BJ (cell line): ENCODE results near the gene ZNF23. TPM values are rescaled to one million over a fixed set of nuclear protein-coding genes. Genes with fewer than 3 reads are reported as not detected.

Source experiments
- CTCF ChIA-PET: fragments of 350-600 bp; formaldehyde crosslinking; extraction: SDS; loops from one replicate; lab custom pipeline; 2021; ENCODE audit warnings: antibody characterized with exemption, inconsistent platforms; lab: Yijun Ruan, JAX
- POLR2A ChIA-PET: fragments of 300-600 bp; sonication (Branson Sonifier 250); formaldehyde crosslinking; extraction: SDS; loops from one replicate; lab custom pipeline; 2021; ENCODE audit warnings: antibody characterized with exemption; lab: Charles Lee
- DNase-seq: peaks from one replicate; pipeline ENCODE4 v3.0.0-alpha.2; 2011; ENCODE audit warnings: low read depth
- H3K27me3 ChIP-seq: 2 replicates; pipeline ENCODE4 v1.6.0; 2011; ENCODE audit warnings: low read length; ENCODE audit not compliant: control insufficient read depth, insufficient read depth
- H3K36me3 ChIP-seq: 2 replicates; pipeline ENCODE4 v1.5.1; 2011; ENCODE audit warnings: low read length; ENCODE audit not compliant: control insufficient read depth, insufficient read depth
- H3K4me3 ChIP-seq: 2 replicates; pipeline ENCODE4 v1.5.1; 2011; ENCODE audit warnings: low read depth, mild to moderate bottlenecking, control low read depth, low read length
- CTCF ChIP-seq: IDR thresholded peaks from 2 replicates; pipeline ENCODE4 v1.5.1; 2011; ENCODE audit warnings: low read depth, mild to moderate bottlenecking, control low read depth, inconsistent platforms, low read length, moderate library complexity; ENCODE audit not compliant: insufficient read depth
- polyA plus RNA-seq: library from polyadenylated mRNA; depleted of rRNA; stranded (reverse); fragments of >200 nt; gene quantifications from 2 replicates; pipeline ENCODE4 v1.2.3, GENCODE V29; 2011

Gene ZNF23
- polyA plus RNA-seq, 1 experiment: 11.8 TPM

GRCh38 chr16:71426069-71426879 lies 35.8 kb downstream of the ZNF23 start:
- no peak for DNase-seq
- POLR2A ChIA-PET: no interaction called here
- TF ChIP-seq CTCF: no peak
- CTCF ChIA-PET: interaction anchor here (1.7 to 6.2 kb wide), 2 partner anchors 14 to 73 kb away, joined by 8 to 41 read pairs; no protein-coding TSS in a partner anchor
- no peaks in the 10 kb centered on the region for H3K36me3 ChIP-seq
- H3K4me3 ChIP-seq: peak overlapping the region; percentile 8; the same call in 1 of the 2 replicates
- peaks cover 9% of the 10 kb centered on the region; the same call in 1 of the 2 replicates for H3K27me3 ChIP-seq

- no peak overlapping the region for H3K4me3 ChIP-seq
- ChIA-PET POLR2A (no interaction called here), CTCF (interaction anchor here (1.7 to 6.2 kb wide), 2 partner anchors 13 to 73 kb away, joined by 8 to 41 read pairs; no protein-coding TSS in a partner anchor)
- TF ChIP-seq CTCF: no peak
- no peak for DNase-seq
- H3K36me3 ChIP-seq: no peaks in the 10 kb centered on the region
- H3K27me3 ChIP-seq: peaks cover 9% of the 10 kb centered on the region; the same call in 1 of the 2 replicates
These were observed 36.3 kb downstream of the ZNF23 start for GRCh38 chr16:71425746-71426068.

- H3K27me3 ChIP-seq: peaks cover 9% of the 10 kb centered on the region; the same call in 1 of the 2 replicates
- no peak overlapping the region for H3K4me3 ChIP-seq
- H3K36me3 ChIP-seq: no peaks in the 10 kb centered on the region
- no peak for DNase-seq
- CTCF ChIA-PET: interaction anchor here (6.2 kb wide), 1 partner anchor 12 kb away, joined by 41 read pairs; no protein-coding TSS in a partner anchor
- TF ChIP-seq CTCF: no peak
- POLR2A ChIA-PET: no interaction called here
These were observed 37.4 kb downstream of the ZNF23 start for GRCh38 chr16:71424626-71425025.

- TF ChIP-seq CTCF: no peak
- ChIA-PET POLR2A (no interaction called here), CTCF (interaction anchor here (1.3 to 6.2 kb wide), 2 partner anchors 12 to 76 kb away, joined by 3 to 41 read pairs; no protein-coding TSS in a partner anchor)
- no peak for DNase-seq
- Histone ChIP-seq H3K36me3 (no peaks in the 10 kb centered on the region), H3K27me3 (peaks cover 9% of the 10 kb centered on the region; the same call in 1 of the 2 replicates), H3K4me3 (no peak overlapping the region)
These were observed 38.2 kb downstream of the ZNF23 start for GRCh38 chr16:71423865-71424264.

GRCh38 chr16:71423016-71423415 lies 39.0 kb downstream of the ZNF23 start:
- DNase-seq: no peak
- POLR2A ChIA-PET: no interaction called here
- TF ChIP-seq CTCF: no peak
- Histone ChIP-seq H3K36me3 (no peaks in the 10 kb centered on the region), H3K27me3 (peaks cover 12% of the 10 kb centered on the region), H3K4me3 (no peak overlapping the region)
- CTCF ChIA-PET: interaction anchor here (1.3 to 6.2 kb wide), 2 partner anchors 11 to 77 kb away, joined by 3 to 41 read pairs; no protein-coding TSS in a partner anchor
